Measurements from ENCODE around the gene ENTR1.

The ENTR1 gene

DNA sequence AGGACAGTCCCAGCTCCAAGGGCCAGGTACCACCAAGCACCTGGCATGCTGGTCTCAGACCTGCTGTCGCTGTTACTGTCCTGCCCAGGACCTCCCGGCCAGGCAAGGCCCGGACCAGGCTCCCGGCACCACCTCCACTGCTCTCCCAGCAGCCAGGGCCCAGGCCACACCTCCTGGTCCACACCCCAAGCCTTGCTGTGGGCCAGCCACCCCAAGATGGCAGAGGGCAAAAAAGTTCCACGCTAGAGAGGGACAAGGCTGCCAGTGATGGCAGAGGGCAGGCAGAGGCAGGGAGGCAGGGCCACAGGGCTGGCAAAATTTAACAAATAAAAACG is 48.0 kb downstream of the ENTR1 start:
- no peak for DNase-seq (ENCODE audit: low read depth in 1 of 2, low spot score in 1 of 2)

- DNase-seq (ENCODE audit: low read depth in 1 of 2, low spot score in 1 of 2), result no peak
These were observed 48.5 kb downstream of the ENTR1 start for GRCh38 chr9:136361754-136362449.

GRCh38 chr9:136361047-136361753 is 49.2 kb downstream of the ENTR1 start:
- no peak for DNase-seq (ENCODE audit: low read depth in 1 of 2, low spot score in 1 of 2)

DNA sequence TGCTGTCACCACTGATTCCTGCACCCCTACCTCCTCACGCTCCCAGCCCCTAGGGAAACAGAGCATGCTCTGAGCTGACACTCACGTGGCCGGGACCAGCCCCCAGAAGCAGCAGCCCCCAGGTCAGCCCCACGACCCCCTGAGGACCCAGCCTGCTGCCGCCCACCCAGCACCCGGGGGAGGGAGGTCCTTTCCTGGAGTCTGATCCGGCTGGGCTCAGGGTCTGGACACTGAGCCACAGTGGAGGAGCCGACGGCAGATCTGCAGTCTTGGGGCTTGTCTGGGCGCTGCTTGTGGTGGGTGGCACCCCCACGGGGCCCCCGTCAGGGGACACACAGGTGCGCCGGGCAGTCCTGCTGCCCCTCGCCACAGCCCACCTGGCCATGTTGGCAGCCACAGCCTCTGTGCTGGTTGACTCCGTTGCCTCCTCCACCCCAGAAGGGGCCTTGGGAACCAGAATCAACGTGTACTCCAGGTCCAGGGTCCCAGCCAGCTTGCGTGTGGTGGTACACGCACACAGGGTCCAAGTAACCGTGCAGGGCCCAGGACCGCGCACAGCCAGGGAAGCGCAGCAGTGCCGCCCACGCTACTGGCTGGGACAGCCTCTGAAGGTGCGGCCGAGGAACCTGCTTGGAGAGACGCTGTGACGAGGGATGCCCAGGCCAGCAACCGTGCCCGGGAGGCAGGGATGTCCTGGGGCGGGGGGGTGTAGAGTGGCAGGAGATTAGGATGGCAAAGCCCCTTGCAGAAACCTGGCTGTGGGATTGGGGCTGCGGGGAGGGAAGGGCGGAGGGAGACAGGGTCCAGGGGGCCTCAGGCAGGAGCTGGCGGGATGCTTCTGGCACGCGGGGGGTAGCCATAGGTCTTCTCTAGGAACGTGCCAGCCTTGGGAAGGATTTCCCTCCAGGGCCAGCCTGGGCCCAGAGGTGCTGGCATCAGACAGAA is 50.4 kb downstream of the ENTR1 start:
- no peak for DNase-seq (ENCODE audit: low read depth in 1 of 2, low spot score in 1 of 2)

DNA sequence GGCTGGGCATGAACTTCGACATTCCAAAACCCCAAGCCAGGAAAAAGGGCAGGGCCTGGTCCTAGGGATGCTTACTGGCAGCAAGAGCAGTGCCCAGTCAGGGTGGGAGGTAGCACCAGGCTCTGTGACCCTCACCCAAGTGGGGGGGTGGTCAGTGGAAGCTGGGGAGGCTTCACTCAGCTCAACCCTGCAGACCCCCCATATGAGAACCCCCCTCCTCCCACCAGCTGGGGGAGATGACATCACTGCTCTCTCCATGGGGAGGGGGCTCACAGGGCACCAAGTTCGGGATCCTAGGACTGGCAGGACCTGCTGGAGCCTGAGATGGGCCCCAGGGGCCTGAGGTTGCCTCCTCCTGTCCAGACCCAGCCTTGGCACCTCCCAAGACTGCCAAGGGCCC is 51.5 kb downstream of the ENTR1 start:
- no peak for DNase-seq (ENCODE audit: low read depth in 1 of 2, low spot score in 1 of 2)

GRCh38 chr9:136358016-136358415 is 52.4 kb downstream of the ENTR1 start:
- DNase-seq (ENCODE audit: low read depth in 1 of 2, low spot score in 1 of 2), result no peak

- no peak for DNase-seq (ENCODE audit: low read depth in 1 of 2, low spot score in 1 of 2)
These were observed 53.1 kb downstream of the ENTR1 start for GRCh38 chr9:136357202-136357725.

DNA sequence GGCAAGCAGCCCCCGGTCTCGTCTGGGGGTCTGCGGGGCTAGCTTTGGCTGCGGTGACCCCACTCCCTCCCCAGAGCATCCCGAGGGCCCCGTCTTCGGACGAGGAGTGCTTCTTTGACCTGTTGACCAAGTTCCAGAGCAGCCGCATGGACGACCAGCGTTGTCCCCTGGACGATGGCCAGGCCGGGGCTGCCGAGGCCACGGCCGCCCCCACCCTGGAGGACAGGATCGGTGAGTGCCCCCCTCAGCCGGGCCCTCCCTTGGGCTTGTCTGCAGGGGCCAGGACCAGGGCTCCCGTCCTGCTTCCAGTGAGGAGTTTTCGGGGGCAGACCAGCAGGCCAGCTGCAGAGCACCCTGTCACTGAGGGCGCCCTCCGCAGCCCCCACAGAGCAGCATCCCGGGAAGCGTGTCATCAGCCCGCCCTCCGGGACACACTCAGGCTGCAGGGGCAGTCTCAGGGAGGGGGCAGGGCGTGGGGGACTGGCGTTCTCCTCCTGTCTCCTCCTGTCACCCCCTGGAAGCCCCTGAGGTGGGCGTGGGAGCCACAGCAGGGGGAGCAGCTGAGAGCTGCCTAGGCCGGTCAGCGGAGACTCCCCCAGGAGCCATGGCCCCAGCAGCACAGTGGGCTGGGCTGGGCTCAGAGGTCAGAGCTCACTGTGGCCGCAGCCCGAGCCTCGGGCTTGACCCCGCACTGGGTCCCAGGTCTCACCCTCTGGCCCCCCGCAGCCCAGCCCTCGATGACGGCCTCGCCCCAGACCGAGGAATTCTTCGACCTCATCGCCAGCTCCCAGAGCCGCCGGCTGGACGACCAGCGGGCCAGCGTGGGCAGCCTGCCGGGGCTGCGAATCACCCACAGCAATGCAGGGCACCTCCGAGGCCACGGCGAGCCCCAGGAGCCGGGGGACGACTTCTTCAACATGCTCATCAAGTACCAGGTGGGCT is 54.5 kb downstream of the ENTR1 start:
- no peak for DNase-seq (ENCODE audit: low read depth in 1 of 2, low spot score in 1 of 2)

GRCh38 chr9:136354592-136355085 is 55.8 kb downstream of the ENTR1 start:
- DNase-seq (ENCODE audit: low read depth in 1 of 2, low spot score in 1 of 2), result no peak

DNA sequence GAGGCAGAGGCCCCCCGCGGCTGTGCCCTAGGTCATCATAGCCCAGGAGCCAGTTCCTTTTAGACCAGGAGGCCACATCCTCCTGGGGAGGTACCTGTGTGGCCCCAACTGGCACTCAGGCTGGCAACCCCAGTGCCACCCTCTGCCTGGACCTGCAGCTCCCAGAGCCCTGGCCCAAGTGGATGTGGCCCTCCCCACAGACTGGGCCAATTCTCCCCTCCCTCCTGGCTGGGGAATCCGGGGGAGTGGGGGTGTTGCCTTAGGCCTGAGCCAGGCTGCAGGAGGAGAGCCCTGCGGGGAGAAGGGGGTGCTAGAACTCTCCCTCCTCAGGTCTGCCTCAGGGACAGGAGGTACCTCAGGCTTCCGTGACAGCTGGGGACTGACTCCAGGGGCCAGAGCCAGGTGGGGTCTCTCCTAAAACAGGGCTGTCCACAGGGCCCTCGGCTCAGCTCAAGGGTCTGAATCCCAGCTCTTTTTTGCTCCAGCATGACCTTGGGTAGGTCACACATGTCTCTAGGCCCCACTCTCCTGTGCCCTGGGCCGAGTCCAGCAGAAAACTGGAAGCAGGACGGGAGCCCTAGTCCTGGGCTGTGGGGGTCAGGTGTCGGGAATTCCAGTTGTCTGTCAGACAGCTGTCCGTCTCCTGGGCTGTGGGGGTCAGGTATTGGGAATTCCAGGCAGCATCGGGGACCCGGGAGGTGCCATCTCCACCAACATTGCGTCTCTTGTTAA is 56.5 kb downstream of the ENTR1 start:
- DNase-seq (ENCODE audit: low read depth in 1 of 2, low spot score in 1 of 2), result no peak

DNA sequence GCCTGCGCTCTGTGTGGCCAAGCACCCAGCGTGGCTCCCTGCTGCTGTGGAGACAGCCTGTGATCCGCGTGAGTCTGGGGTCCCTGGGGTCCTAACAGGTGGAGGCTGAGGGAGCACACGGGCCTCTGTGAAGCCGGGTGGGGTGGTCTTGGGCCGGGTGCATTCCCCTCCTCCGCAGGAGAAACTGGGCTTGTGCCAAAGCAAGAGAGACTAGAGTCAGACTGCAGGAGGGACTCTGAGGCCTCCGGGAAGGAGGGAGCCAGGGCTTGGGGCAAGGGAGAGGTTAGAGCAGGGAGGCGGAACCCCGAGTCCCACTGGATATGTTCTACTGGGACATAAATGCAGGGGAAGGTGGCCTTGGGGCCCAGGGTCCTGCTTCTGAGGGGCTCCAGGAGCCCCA is 57.3 kb downstream of the ENTR1 start:
- no peak for DNase-seq (ENCODE audit: low read depth in 1 of 2, low spot score in 1 of 2)

GRCh38 chr9:136352682-136353081 is 57.7 kb downstream of the ENTR1 start:
- DNase-seq (ENCODE audit: low read depth in 1 of 2, low spot score in 1 of 2), result no peak

Data from stimulated activated CD4-positive, alpha-beta T cell treated with anti-CD3 and anti-CD28 coated beads, Interleukin-15, amount 100 ng/mL, for 1 hour (primary cell).